ENCODE measurements around the gene EGFLAM. TPM values are rescaled to one million over a fixed set of nuclear protein-coding genes. Genes with fewer than 3 reads are reported as not detected.

Gene EGFLAM
- total RNA-seq, 1 experiment from 2014 or later: 1.1 TPM

GRCh38 chr5:38494763-38495162 is 236.4 kb downstream of the EGFLAM start:
- no peak for TF ChIP-seq PRDM15 (CRISPR knock-in tag; IDR thresholded peaks at IDR 0.05)
- TF ChIP-seq FOXJ3 (CRISPR knock-in tag; IDR thresholded peaks at IDR 0.05; ENCODE audit: borderline replicate concordance): no peak
- no peak for TF ChIP-seq AFF4 (CRISPR knock-in tag; IDR thresholded peaks at IDR 0.05; ENCODE audit: borderline replicate concordance)
- no peak for TF ChIP-seq KAT7 (CRISPR knock-in tag; IDR thresholded peaks at IDR 0.05; ENCODE audit: borderline replicate concordance)
- no peak for TF ChIP-seq SP1 (CRISPR knock-in tag; conservative IDR thresholded peaks at IDR 0.05)
- no peak for TF ChIP-seq CDX4 (CRISPR knock-in tag; IDR thresholded peaks at IDR 0.05; ENCODE audit: borderline replicate concordance)
- TF ChIP-seq JAZF1 (CRISPR knock-in tag; IDR thresholded peaks at IDR 0.05): no peak
- no peak for TF ChIP-seq CREB1 (CRISPR knock-in tag; IDR thresholded peaks at IDR 0.05)
- no peak for TF ChIP-seq MYBL2 (CRISPR knock-in tag; IDR thresholded peaks at IDR 0.05)
- no peak for TF ChIP-seq ARID4B (CRISPR knock-in tag; IDR thresholded peaks at IDR 0.05; ENCODE audit: borderline replicate concordance)
- TF ChIP-seq E2F1 (CRISPR knock-in tag; IDR thresholded peaks at IDR 0.05): no peak
- no peak for TF ChIP-seq RORB (CRISPR knock-in tag; IDR thresholded peaks at IDR 0.05)
- no peak for TF ChIP-seq ERG (CRISPR knock-in tag; IDR thresholded peaks at IDR 0.05)
- TF ChIP-seq ZNF512 (CRISPR knock-in tag; IDR thresholded peaks at IDR 0.05; ENCODE audit: borderline replicate concordance): no peak
- no peaks in the 10 kb centered on the region for H3K27me3 Mint-ChIP-seq (ENCODE audit: low read depth)
- DNase-seq (ENCODE audit: low spot score): no peak
- ChIA-PET POLR2A (interaction anchor here (0.6 kb wide), 1 partner anchor 9 kb away, joined by 6 read pairs; no protein-coding TSS in a partner anchor), CTCF (interaction anchor here (1.0 to 1.3 kb wide), 3 partner anchors 21 to 257 kb away, joined by 3 to 6 read pairs (median 4); no protein-coding TSS in a partner anchor)
- peaks cover 2% of the 10 kb centered on the region; the same call in 1 of the 2 replicates for H3K4me1 Mint-ChIP-seq
- no peak overlapping the region for H3K27ac Mint-ChIP-seq
- H3K36me3 Mint-ChIP-seq: peaks cover 12% of the 10 kb centered on the region
- H3K4me3 Mint-ChIP-seq: no peak overlapping the region
- no peaks in the 10 kb centered on the region for H3K9me3 Mint-ChIP-seq
- ATAC-seq: no peak
